ENCODE results near the gene RNF10. TPM values are rescaled to one million over a fixed set of nuclear protein-coding genes. Genes with fewer than 3 reads are reported as not detected.

Gene RNF10
- total RNA-seq, 1 experiment from 2014 or later: 177 TPM

DNA sequence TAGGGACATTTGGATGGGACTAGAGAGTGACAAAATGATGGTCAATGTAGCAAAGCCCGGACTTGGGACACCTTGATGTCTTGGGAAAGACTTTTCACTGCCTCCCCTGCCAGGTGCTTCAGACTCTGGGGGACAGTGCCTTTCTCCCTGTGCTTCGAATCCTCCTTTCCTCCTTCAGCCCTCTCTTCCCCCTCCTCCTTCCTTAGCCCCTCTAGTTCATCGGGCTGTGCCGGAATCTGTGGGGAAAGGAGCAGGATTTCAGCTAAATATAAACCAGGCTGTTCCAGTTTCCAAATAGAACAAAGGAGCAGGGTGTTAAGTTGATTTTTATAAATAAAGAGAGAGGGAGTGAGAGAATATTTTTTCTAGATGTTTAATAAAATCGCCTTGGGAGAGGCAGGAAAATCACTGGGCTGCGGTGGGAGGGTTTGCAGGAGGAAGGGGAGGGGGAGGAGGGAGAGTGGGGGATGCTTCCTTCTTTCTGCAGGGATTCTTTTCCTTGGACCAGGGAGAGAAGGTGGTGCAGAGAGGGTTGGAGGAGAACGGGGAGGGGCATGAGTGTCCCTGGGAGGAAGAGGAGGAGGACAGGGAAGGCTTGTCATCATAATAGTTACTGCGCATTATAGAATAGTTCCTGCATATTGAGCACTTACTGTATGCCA is 84.9 kb downstream of the RNF10 start:
- ChIA-PET CTCF (interaction anchor here (0.6 kb wide), 2 partner anchors 28 to 30 kb away, joined by 3 to 4 read pairs; no protein-coding TSS in a partner anchor), POLR2A (no interaction called here)
- Histone ChIP-seq H3K4me1 (ENCODE audit: control insufficient read depth, insufficient read depth, low read length) (no peaks in the 10 kb centered on the region), H3K9me3 (ENCODE audit: control insufficient read depth, insufficient read depth, low read depth, low read length) (no peaks in the 10 kb centered on the region), H3K36me3 (ENCODE audit: control insufficient read depth, insufficient read depth, low read length) (no peaks in the 10 kb centered on the region), H3K27me3 (ENCODE audit: control insufficient read depth, insufficient read depth, low read length) (no peaks in the 10 kb centered on the region), H3K27ac (ENCODE audit: low read length) (no peak overlapping the region), H3K4me3 (ENCODE audit: low read depth in 2 of 2, low read length in 2 of 2) (no peak overlapping the region)
- in situ Hi-C loops (cut with HindIII; ENCODE audit: low pct_unique_long_range_greater_than_20kb, low sequenced_read_pairs) (no loop called here), intact Hi-C loops (cut with micrococcal nuclease; ENCODE audit: unreplicated experiment) (no loop called here)
- TF ChIP-seq TCF7L2 (IDR thresholded peaks at IDR 0.05; ENCODE audit: low read depth, low read length) (no peak), SIN3A (IDR thresholded peaks at IDR 0.05; ENCODE audit: borderline replicate concordance, insufficient read depth, low read depth, low read length) (no peak), POLR2AphosphoS5 (IDR thresholded peaks at IDR 0.05; ENCODE audit: low read depth, low read length) (no peak), CTCF (IDR thresholded peaks at IDR 0.05) (no peak)
- TF ChIP-seq, protein P1, sequence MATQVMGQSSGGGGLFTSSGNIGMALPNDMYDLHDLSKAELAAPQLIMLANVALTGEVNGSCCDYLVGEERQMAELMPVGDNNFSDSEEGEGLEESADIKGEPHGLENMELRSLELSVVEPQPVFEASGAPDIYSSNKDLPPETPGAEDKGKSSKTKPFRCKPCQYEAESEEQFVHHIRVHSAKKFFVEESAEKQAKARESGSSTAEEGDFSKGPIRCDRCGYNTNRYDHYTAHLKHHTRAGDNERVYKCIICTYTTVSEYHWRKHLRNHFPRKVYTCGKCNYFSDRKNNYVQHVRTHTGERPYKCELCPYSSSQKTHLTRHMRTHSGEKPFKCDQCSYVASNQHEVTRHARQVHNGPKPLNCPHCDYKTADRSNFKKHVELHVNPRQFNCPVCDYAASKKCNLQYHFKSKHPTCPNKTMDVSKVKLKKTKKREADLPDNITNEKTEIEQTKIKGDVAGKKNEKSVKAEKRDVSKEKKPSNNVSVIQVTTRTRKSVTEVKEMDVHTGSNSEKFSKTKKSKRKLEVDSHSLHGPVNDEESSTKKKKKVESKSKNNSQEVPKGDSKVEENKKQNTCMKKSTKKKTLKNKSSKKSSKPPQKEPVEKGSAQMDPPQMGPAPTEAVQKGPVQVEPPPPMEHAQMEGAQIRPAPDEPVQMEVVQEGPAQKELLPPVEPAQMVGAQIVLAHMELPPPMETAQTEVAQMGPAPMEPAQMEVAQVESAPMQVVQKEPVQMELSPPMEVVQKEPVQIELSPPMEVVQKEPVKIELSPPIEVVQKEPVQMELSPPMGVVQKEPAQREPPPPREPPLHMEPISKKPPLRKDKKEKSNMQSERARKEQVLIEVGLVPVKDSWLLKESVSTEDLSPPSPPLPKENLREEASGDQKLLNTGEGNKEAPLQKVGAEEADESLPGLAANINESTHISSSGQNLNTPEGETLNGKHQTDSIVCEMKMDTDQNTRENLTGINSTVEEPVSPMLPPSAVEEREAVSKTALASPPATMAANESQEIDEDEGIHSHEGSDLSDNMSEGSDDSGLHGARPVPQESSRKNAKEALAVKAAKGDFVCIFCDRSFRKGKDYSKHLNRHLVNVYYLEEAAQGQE (IDR thresholded peaks at IDR 0.05; ENCODE audit: insufficient read depth in 1 of 2, low read depth in 2 of 2, low read length in 1 of 2): no peak
- no TSS peak for BruUV-seq (replicated peaks)
- DNase-seq (ENCODE audit: low read depth, low spot score) (no peak), ATAC-seq (no peak)

DNA sequence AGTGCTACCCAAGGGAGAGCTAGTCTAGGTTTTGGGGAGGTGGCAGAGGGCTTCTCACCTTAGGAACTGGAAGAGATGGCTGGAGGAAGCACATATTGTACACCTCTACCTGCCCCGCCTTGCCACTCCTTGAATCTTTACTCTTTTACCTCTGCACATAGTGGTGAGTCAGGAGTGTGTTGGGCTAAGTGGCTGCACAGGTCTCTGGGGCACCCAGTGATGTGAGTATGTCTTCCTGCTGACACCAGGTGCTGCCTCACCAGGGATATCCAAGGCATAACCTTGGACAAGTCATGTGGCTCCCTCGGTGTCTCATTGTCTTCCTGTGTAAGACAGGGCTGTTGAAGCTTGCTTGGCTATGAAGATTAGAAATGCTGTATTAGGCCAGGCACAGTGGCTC is 86.5 kb downstream of the RNF10 start:
- no TSS peak for BruUV-seq (replicated peaks)

More for the DNA sequence above, 86.5 kb downstream of the RNF10 start:
- no peak for DNase-seq (ENCODE audit: low read depth, low spot score)
- no peaks in the 10 kb centered on the region for H3K36me3 ChIP-seq (ENCODE audit: control insufficient read depth, insufficient read depth, low read length)
- H3K27me3 ChIP-seq (ENCODE audit: control insufficient read depth, insufficient read depth, low read length): no peaks in the 10 kb centered on the region
- ChIA-PET POLR2A (no interaction called here), CTCF (no interaction called here)
- H3K27ac ChIP-seq (ENCODE audit: low read length): no peak overlapping the region
- no peak for ATAC-seq
- no peak overlapping the region for H3K4me3 ChIP-seq (ENCODE audit: low read depth in 2 of 2, low read length in 2 of 2)
- in situ Hi-C loops (cut with HindIII; ENCODE audit: low pct_unique_long_range_greater_than_20kb, low sequenced_read_pairs): no loop called here
- intact Hi-C loops (cut with micrococcal nuclease; ENCODE audit: unreplicated experiment): no loop called here
- H3K9me3 ChIP-seq (ENCODE audit: control insufficient read depth, insufficient read depth, low read depth, low read length): no peaks in the 10 kb centered on the region
- TF ChIP-seq SIN3A (IDR thresholded peaks at IDR 0.05; ENCODE audit: borderline replicate concordance, insufficient read depth, low read depth, low read length) (no peak), CTCF (IDR thresholded peaks at IDR 0.05) (no peak), TCF7L2 (IDR thresholded peaks at IDR 0.05; ENCODE audit: low read depth, low read length) (no peak), POLR2AphosphoS5 (IDR thresholded peaks at IDR 0.05; ENCODE audit: low read depth, low read length) (no peak)
- TF ChIP-seq, protein P1 (IDR thresholded peaks at IDR 0.05; ENCODE audit: insufficient read depth in 1 of 2, low read depth in 2 of 2, low read length in 1 of 2): no peak
- H3K4me1 ChIP-seq (ENCODE audit: control insufficient read depth, insufficient read depth, low read length): no peaks in the 10 kb centered on the region

Data from Panc1 (cell line).